ENCODE data around the gene MEGF10. TPM values are rescaled to one million over a fixed set of nuclear protein-coding genes. Genes with fewer than 3 reads are reported as not detected.

The MEGF10 gene
- total RNA-seq, 2 experiments from 2014 or later, result not detected

GRCh38 chr5:127335381-127335780 lies 44.8 kb downstream of the MEGF10 start:
- no peaks in the 10 kb centered on the region for H3K36me3 Mint-ChIP-seq (ENCODE audit: low read depth)
- no peaks in the 10 kb centered on the region for H3K4me1 Mint-ChIP-seq (ENCODE audit: low read depth)
- ATAC-seq (no peak), DNase-seq (no peak)
- H3K4me3 Mint-ChIP-seq, result no peak overlapping the region
- H3K9me3 Mint-ChIP-seq (ENCODE audit: insufficient read depth), result no peaks in the 10 kb centered on the region
- H3K27me3 Mint-ChIP-seq (ENCODE audit: low read depth), result peaks cover 33% of the 10 kb centered on the region
- POLR2A ChIA-PET, result no interaction called here
- no peak overlapping the region for H3K27ac Mint-ChIP-seq
- CTCF ChIA-PET, result no interaction called here

- Mint-ChIP-seq H3K4me1 (ENCODE audit: low read depth) (no peaks in the 10 kb centered on the region), H3K27me3 (ENCODE audit: low read depth) (peaks cover 26% of the 10 kb centered on the region), H3K9me3 (ENCODE audit: insufficient read depth) (no peaks in the 10 kb centered on the region), H3K27ac (no peak overlapping the region), H3K4me3 (no peak overlapping the region), H3K36me3 (ENCODE audit: low read depth) (no peaks in the 10 kb centered on the region)
- ATAC-seq (no peak), DNase-seq (no peak)
- ChIA-PET CTCF (interaction anchor here (1.7 kb wide), 1 partner anchor 24 kb away, joined by 4 read pairs; no protein-coding TSS in a partner anchor), POLR2A (no interaction called here)
Measured at GRCh38 chr5:127337876-127338275, 47.3 kb downstream of the MEGF10 start.

- no peak overlapping the region for H3K4me3 Mint-ChIP-seq
- ATAC-seq (no peak), DNase-seq (no peak)
- CTCF ChIA-PET, result interaction anchor here (1.7 kb wide), 1 partner anchor 25 kb away, joined by 4 read pairs; no protein-coding TSS in a partner anchor
- no peaks in the 10 kb centered on the region for H3K9me3 Mint-ChIP-seq (ENCODE audit: insufficient read depth)
- no peaks in the 10 kb centered on the region for H3K4me1 Mint-ChIP-seq (ENCODE audit: low read depth)
- peaks cover 23% of the 10 kb centered on the region for H3K27me3 Mint-ChIP-seq (ENCODE audit: low read depth)
- H3K36me3 Mint-ChIP-seq (ENCODE audit: low read depth), result no peaks in the 10 kb centered on the region
- POLR2A ChIA-PET, result no interaction called here
- H3K27ac Mint-ChIP-seq, result no peak overlapping the region
Measured at GRCh38 chr5:127338501-127338900, 47.9 kb downstream of the MEGF10 start.

- DNase-seq (no peak), ATAC-seq (no peak)
- CTCF ChIA-PET, result no interaction called here
- peaks cover 13% of the 10 kb centered on the region for H3K27me3 Mint-ChIP-seq (ENCODE audit: low read depth)
- no peaks in the 10 kb centered on the region for H3K9me3 Mint-ChIP-seq (ENCODE audit: insufficient read depth)
- POLR2A ChIA-PET, result no interaction called here
- H3K4me3 Mint-ChIP-seq, result no peak overlapping the region
- H3K4me1 Mint-ChIP-seq (ENCODE audit: low read depth), result no peaks in the 10 kb centered on the region
- H3K27ac Mint-ChIP-seq, result no peak overlapping the region
- no peaks in the 10 kb centered on the region for H3K36me3 Mint-ChIP-seq (ENCODE audit: low read depth)
Measured at GRCh38 chr5:127340606-127341005, 50.0 kb downstream of the MEGF10 start.

GRCh38 chr5:127342364-127342763 lies 51.8 kb downstream of the MEGF10 start:
- DNase-seq, result no peak
- Mint-ChIP-seq H3K4me3 (no peak overlapping the region), H3K9me3 (ENCODE audit: insufficient read depth) (no peaks in the 10 kb centered on the region), H3K36me3 (ENCODE audit: low read depth) (no peaks in the 10 kb centered on the region), H3K27me3 (ENCODE audit: low read depth) (peaks cover 12% of the 10 kb centered on the region), H3K4me1 (ENCODE audit: low read depth) (no peaks in the 10 kb centered on the region), H3K27ac (no peak overlapping the region)
- POLR2A ChIA-PET, result no interaction called here
- ATAC-seq, result no peak
- CTCF ChIA-PET, result no interaction called here

GRCh38 chr5:127343313-127343712 lies 52.7 kb downstream of the MEGF10 start:
- Mint-ChIP-seq H3K27ac (no peak overlapping the region), H3K27me3 (ENCODE audit: low read depth) (peaks cover 14% of the 10 kb centered on the region), H3K36me3 (ENCODE audit: low read depth) (no peaks in the 10 kb centered on the region), H3K9me3 (ENCODE audit: insufficient read depth) (no peaks in the 10 kb centered on the region), H3K4me1 (ENCODE audit: low read depth) (no peaks in the 10 kb centered on the region), H3K4me3 (no peak overlapping the region)
- CTCF ChIA-PET, result no interaction called here
- ATAC-seq (no peak), DNase-seq (no peak)
- POLR2A ChIA-PET, result no interaction called here

GRCh38 chr5:127343866-127344265 lies 53.3 kb downstream of the MEGF10 start:
- H3K4me1 Mint-ChIP-seq (ENCODE audit: low read depth), result no peaks in the 10 kb centered on the region
- ChIA-PET CTCF (no interaction called here), POLR2A (no interaction called here)
- H3K36me3 Mint-ChIP-seq (ENCODE audit: low read depth), result no peaks in the 10 kb centered on the region
- no peak overlapping the region for H3K4me3 Mint-ChIP-seq
- ATAC-seq (no peak), DNase-seq (no peak)
- no peak overlapping the region for H3K27ac Mint-ChIP-seq
- H3K27me3 Mint-ChIP-seq (ENCODE audit: low read depth), result peaks cover 11% of the 10 kb centered on the region
- no peaks in the 10 kb centered on the region for H3K9me3 Mint-ChIP-seq (ENCODE audit: insufficient read depth)

- ChIA-PET POLR2A (no interaction called here), CTCF (no interaction called here)
- ATAC-seq (no peak), DNase-seq (no peak)
- Mint-ChIP-seq H3K27me3 (ENCODE audit: low read depth) (peaks cover 9% of the 10 kb centered on the region), H3K27ac (no peak overlapping the region), H3K36me3 (ENCODE audit: low read depth) (no peaks in the 10 kb centered on the region), H3K4me3 (no peak overlapping the region), H3K9me3 (ENCODE audit: insufficient read depth) (no peaks in the 10 kb centered on the region), H3K4me1 (ENCODE audit: low read depth) (no peaks in the 10 kb centered on the region)
Measured at GRCh38 chr5:127344931-127345330, 54.3 kb downstream of the MEGF10 start.

- peaks cover 16% of the 10 kb centered on the region for H3K27me3 Mint-ChIP-seq (ENCODE audit: low read depth)
- CTCF ChIA-PET, result no interaction called here
- no peak overlapping the region for H3K4me3 Mint-ChIP-seq
- no peak overlapping the region for H3K27ac Mint-ChIP-seq
- no peaks in the 10 kb centered on the region for H3K4me1 Mint-ChIP-seq (ENCODE audit: low read depth)
- no peak for ATAC-seq
- H3K9me3 Mint-ChIP-seq (ENCODE audit: insufficient read depth), result no peaks in the 10 kb centered on the region
- POLR2A ChIA-PET, result no interaction called here
- no peak for DNase-seq
- no peaks in the 10 kb centered on the region for H3K36me3 Mint-ChIP-seq (ENCODE audit: low read depth)
Measured at GRCh38 chr5:127351418-127351817, 60.8 kb downstream of the MEGF10 start.

GRCh38 chr5:127352068-127352467 lies 61.5 kb downstream of the MEGF10 start:
- no peak overlapping the region for H3K4me3 Mint-ChIP-seq
- no peak for DNase-seq
- POLR2A ChIA-PET, result no interaction called here

GRCh38 chr5:127353327-127353726 lies 62.7 kb downstream of the MEGF10 start:
- H3K27me3 Mint-ChIP-seq (ENCODE audit: low read depth), result peaks cover 16% of the 10 kb centered on the region
- H3K36me3 Mint-ChIP-seq (ENCODE audit: low read depth), result no peaks in the 10 kb centered on the region
- H3K4me3 Mint-ChIP-seq, result no peak overlapping the region
- CTCF ChIA-PET, result no interaction called here
- no peak for DNase-seq
- POLR2A ChIA-PET, result interaction anchor here (0.6 kb wide), 1 partner anchor 1135 kb away, joined by 3 read pairs; no protein-coding TSS in a partner anchor
- H3K27ac Mint-ChIP-seq, result no peak overlapping the region
- ATAC-seq, result no peak
- no peaks in the 10 kb centered on the region for H3K9me3 Mint-ChIP-seq (ENCODE audit: insufficient read depth)
- no peaks in the 10 kb centered on the region for H3K4me1 Mint-ChIP-seq (ENCODE audit: low read depth)

More at GRCh38 chr5:127352068-127352467, 61.5 kb downstream of the MEGF10 start:
- CTCF ChIA-PET, result no interaction called here
- no peaks in the 10 kb centered on the region for H3K4me1 Mint-ChIP-seq (ENCODE audit: low read depth)
- peaks cover 13% of the 10 kb centered on the region for H3K27me3 Mint-ChIP-seq (ENCODE audit: low read depth)
- no peak overlapping the region for H3K27ac Mint-ChIP-seq
- H3K9me3 Mint-ChIP-seq (ENCODE audit: insufficient read depth), result no peaks in the 10 kb centered on the region
- no peak for ATAC-seq
- H3K36me3 Mint-ChIP-seq (ENCODE audit: low read depth), result no peaks in the 10 kb centered on the region

- H3K9me3 Mint-ChIP-seq (ENCODE audit: insufficient read depth), result no peaks in the 10 kb centered on the region
- H3K4me1 Mint-ChIP-seq (ENCODE audit: low read depth), result no peaks in the 10 kb centered on the region
- H3K27ac Mint-ChIP-seq, result no peak overlapping the region
- H3K27me3 Mint-ChIP-seq (ENCODE audit: low read depth), result peaks cover 16% of the 10 kb centered on the region
- ChIA-PET CTCF (no interaction called here), POLR2A (no interaction called here)
- ATAC-seq, result no peak
- H3K4me3 Mint-ChIP-seq, result no peak overlapping the region
- no peak for DNase-seq
- no peaks in the 10 kb centered on the region for H3K36me3 Mint-ChIP-seq (ENCODE audit: low read depth)
Measured at GRCh38 chr5:127353796-127354195, 63.2 kb downstream of the MEGF10 start.

GRCh38 chr5:127355337-127355736 lies 64.7 kb downstream of the MEGF10 start:
- POLR2A ChIA-PET, result no interaction called here
- no peaks in the 10 kb centered on the region for H3K4me1 Mint-ChIP-seq (ENCODE audit: low read depth)

More at GRCh38 chr5:127355337-127355736, 64.7 kb downstream of the MEGF10 start:
- no peak for ATAC-seq
- Mint-ChIP-seq H3K36me3 (ENCODE audit: low read depth) (no peaks in the 10 kb centered on the region), H3K27ac (no peak overlapping the region), H3K27me3 (ENCODE audit: low read depth) (peaks cover 19% of the 10 kb centered on the region), H3K9me3 (ENCODE audit: insufficient read depth) (no peaks in the 10 kb centered on the region), H3K4me3 (no peak overlapping the region)
- no peak for DNase-seq
- CTCF ChIA-PET, result no interaction called here
